Ishikawa (cell line): ENCODE data around the gene EPN2.
A peak's percentile ranks its signal among the peaks of the same experiment; 100 is the strongest.

Experiments
- CEBPB ChIP-seq: IDR thresholded peaks from 2 replicates; pipeline ENCODE4 v1.6.1; 2012
- CREB1 ChIP-seq: IDR thresholded peaks from 2 replicates; pipeline ENCODE4 v1.6.1; 2012; ENCODE audit warnings: low read depth
- EGR1 ChIP-seq: IDR thresholded peaks from 2 replicates; pipeline ENCODE4 v1.6.1; 2012
- EP300 ChIP-seq: IDR thresholded peaks from 2 replicates; pipeline ENCODE4 v1.6.1; 2012; ENCODE audit warnings: borderline replicate concordance
- FOXM1 ChIP-seq: IDR thresholded peaks from 2 replicates; pipeline ENCODE4 v1.6.1; 2012; ENCODE audit warnings: low read depth, borderline replicate concordance
- MAX ChIP-seq: IDR thresholded peaks from 2 replicates; pipeline ENCODE4 v1.6.1; 2012
- NFIC ChIP-seq: IDR thresholded peaks from 2 replicates; pipeline ENCODE4 v1.6.1; 2012
- RAD21 ChIP-seq: IDR thresholded peaks from 2 replicates; pipeline ENCODE4 v1.6.1; 2012; ENCODE audit warnings: low read depth
- REST ChIP-seq: IDR thresholded peaks from 2 replicates; pipeline ENCODE4 v1.6.1; 2012; ENCODE audit warnings: low read depth, mild to moderate bottlenecking
- TAF1 ChIP-seq: IDR thresholded peaks from 2 replicates; pipeline ENCODE4 v1.6.1; 2012; ENCODE audit warnings: low read depth, mild to moderate bottlenecking
- TCF12 ChIP-seq: IDR thresholded peaks from 2 replicates; pipeline ENCODE4 v1.6.1; 2012; ENCODE audit warnings: low read depth
- TEAD4 ChIP-seq: IDR thresholded peaks from 2 replicates; pipeline ENCODE4 v1.6.1; 2012
- USF1 ChIP-seq: IDR thresholded peaks from 2 replicates; pipeline ENCODE4 v1.6.1; 2012
- YY1 ChIP-seq: IDR thresholded peaks from 2 replicates; pipeline ENCODE4 v1.6.1; 2012; ENCODE audit warnings: low read depth
- ZBTB7A ChIP-seq: IDR thresholded peaks from 2 replicates; pipeline ENCODE4 v1.6.1; 2012; ENCODE audit warnings: low read depth

The EPN2 gene

GRCh38 chr17:19325542-19325941 is 88.4 kb downstream of the EPN2 start:
- TF ChIP-seq CREB1 (no peak), TAF1 (no peak), YY1 (no peak)

- peak; percentile 31 for TF ChIP-seq MAX
- TF ChIP-seq NFIC = peak; percentile 28; the same call in 1 of the 2 replicates
- peak; percentile 93 for TF ChIP-seq TEAD4
- TF ChIP-seq ZBTB7A = no peak
- TF ChIP-seq CEBPB = peak; percentile 78
- TF ChIP-seq FOXM1 = no peak; the same call in 1 of the 2 replicates
- TF ChIP-seq TCF12 = peak; percentile 77
- TF ChIP-seq RAD21 = peak; percentile 18
- peak; percentile 72; the same call in 1 of the 2 replicates for TF ChIP-seq EP300
Measured at GRCh38 chr17:19327031-19327783, 90.0 kb downstream of the EPN2 start.

- TF ChIP-seq ZBTB7A (no peak), TEAD4 (no peak), MAX (no peak), EP300 (no peak), RAD21 (no peak), CREB1 (no peak), CEBPB (no peak), YY1 (no peak), NFIC (no peak), TCF12 (no peak), FOXM1 (no peak), TAF1 (no peak), REST (no peak), USF1 (no peak)
Measured at GRCh38 chr17:19328441-19329061, 91.4 kb downstream of the EPN2 start.

- no peak for TF ChIP-seq REST
- TF ChIP-seq CREB1 = no peak
- no peak for TF ChIP-seq CEBPB
- no peak for TF ChIP-seq FOXM1
- no peak for TF ChIP-seq TEAD4
- no peak for TF ChIP-seq EP300
- no peak for TF ChIP-seq TCF12
- TF ChIP-seq RAD21 = no peak
- no peak for TF ChIP-seq TAF1
- no peak for TF ChIP-seq EGR1
- TF ChIP-seq USF1 = no peak
- no peak for TF ChIP-seq MAX
- no peak for TF ChIP-seq YY1
- no peak for TF ChIP-seq ZBTB7A
- TF ChIP-seq NFIC = no peak
Measured at GRCh38 chr17:19329136-19329535, 92.0 kb downstream of the EPN2 start.

- TF ChIP-seq USF1 (no peak), RAD21 (no peak), TEAD4 (no peak), YY1 (no peak), NFIC (no peak), CEBPB (no peak), REST (no peak), TAF1 (no peak), EP300 (no peak), MAX (no peak), EGR1 (no peak), CREB1 (no peak), FOXM1 (no peak), ZBTB7A (no peak), TCF12 (no peak)
Measured at GRCh38 chr17:19329839-19330238, 92.7 kb downstream of the EPN2 start.
